HepG2 (cell line): ENCODE measurements around the gene ANKRD44. TPM values are rescaled to one million over a fixed set of nuclear protein-coding genes. Genes with fewer than 3 reads are reported as not detected.

ENCODE experiments used
- BCLAF1 ChIP-seq: fragments of 450-650 bp; IDR thresholded peaks from 2 replicates; pipeline ENCODE4 v1.6.1; 2017; ENCODE audit warnings: mild to moderate bottlenecking
- ELK4 ChIP-seq: sonication (generic); formaldehyde crosslinking; IDR thresholded peaks from 2 replicates; pipeline ENCODE4 v1.9.0; 2021; ENCODE audit warnings: missing genetic modification reagents, borderline replicate concordance
- HDAC6 ChIP-seq: fragments of 200-600 bp; sonication (generic); IDR thresholded peaks from 2 replicates; pipeline ENCODE4 v1.7.0; 2017; ENCODE audit warnings: mild to moderate bottlenecking, antibody characterized with exemption, low read length, low read depth
- HNRNPLL ChIP-seq: fragments of 200-400 bp; formaldehyde crosslinking; IDR thresholded peaks from 2 replicates; pipeline ENCODE4 v1.6.1; 2017; ENCODE audit warnings: mild to moderate bottlenecking, low read depth, low read length; ENCODE audit not compliant: poor library complexity, severe bottlenecking
- JUND ChIP-seq: sonication (generic); formaldehyde crosslinking; IDR thresholded peaks from 2 replicates; pipeline ENCODE4 v1.8.0; 2022; ENCODE audit warnings: mild to moderate bottlenecking, missing genetic modification reagents
- KLF16 ChIP-seq, 2 experiments: sonication (generic) in 1 of 2; formaldehyde crosslinking in 1 of 2; IDR thresholded peaks; 2 replicates each; pipeline versions ENCODE4 v1.6.1 to v1.8.0; 2016 to 2023; ENCODE audit warnings: missing genetic modification reagents in 2 of 2, missing compliant biosample characterization in 1 of 2
- LRRFIP1 ChIP-seq: sonication (generic); formaldehyde crosslinking; conservative IDR thresholded peaks from 2 replicates; pipeline ENCODE4 v1.4.0; 2020; ENCODE audit warnings: missing genetic modification reagents
- NFATC3 ChIP-seq: sonication (generic); formaldehyde crosslinking; IDR thresholded peaks from 2 replicates; pipeline ENCODE4 v1.5.1; 2020; ENCODE audit warnings: mild to moderate bottlenecking, missing genetic modification reagents
- NFE2 ChIP-seq: sonication (generic); formaldehyde crosslinking; IDR thresholded peaks from 2 replicates; pipeline ENCODE4 v1.4.0; 2020; ENCODE audit warnings: missing genetic modification reagents
- NR2C2 ChIP-seq: sonication (generic); formaldehyde crosslinking; IDR thresholded peaks from 2 replicates; pipeline ENCODE4 v1.4.0; 2020; ENCODE audit warnings: missing genetic modification reagents, mild to moderate bottlenecking, moderate library complexity, borderline replicate concordance
- ONECUT2 ChIP-seq: sonication (generic); formaldehyde crosslinking; IDR thresholded peaks from 2 replicates; pipeline ENCODE4 v1.4.0; 2020; ENCODE audit warnings: missing genetic modification reagents
- PATZ1 ChIP-seq: sonication (generic); formaldehyde crosslinking; IDR thresholded peaks from 2 replicates; pipeline ENCODE4 v1.4.0; 2020; ENCODE audit warnings: missing genetic modification reagents
- RFX5 ChIP-seq: IDR thresholded peaks from 2 replicates; pipeline ENCODE4 v1.6.1; 2011; ENCODE audit warnings: low read depth, low read length, improper control_type of control experiment
- THRA ChIP-seq: sonication (generic); formaldehyde crosslinking; IDR thresholded peaks from 2 replicates; pipeline ENCODE4 v1.4.0; 2020; ENCODE audit warnings: missing genetic modification reagents, borderline replicate concordance
- ZNF20 ChIP-seq: sonication (generic); formaldehyde crosslinking; IDR thresholded peaks from 2 replicates; pipeline ENCODE4 v1.4.0; 2020; ENCODE audit warnings: mild to moderate bottlenecking, moderate library complexity, missing genetic modification reagents
- ZNF746 ChIP-seq: sonication (generic); formaldehyde crosslinking; IDR thresholded peaks from 2 replicates; pipeline ENCODE4 v1.8.0; 2022; ENCODE audit warnings: mild to moderate bottlenecking, missing genetic modification reagents
- ZNF776 ChIP-seq: sonication (generic); formaldehyde crosslinking; IDR thresholded peaks from 2 replicates; pipeline ENCODE4 v1.4.0; 2020; ENCODE audit warnings: mild to moderate bottlenecking, missing genetic modification reagents
- polyA plus RNA-seq, 8 experiments: library from polyadenylated mRNA; depleted of rRNA in 3 of 8; stranded (reverse) in 7 of 8; unstranded in 1 of 8; fragments of >200 nt; fragmentation: Illumina TruSeq in 4 of 8; extraction: Trizol in 4 of 8; gene quantifications; 2 replicates each; pipeline versions ENCODE4 v1.2.1 to v1.2.3, GENCODE V29; 2011 to 2016; ENCODE audit warnings: low read depth in 4 of 8, missing spikeins in 1 of 8, mixed read lengths in 1 of 8; ENCODE audit not compliant: insufficient read depth in 1 of 8
- total RNA-seq, 5 experiments: library from RNA; depleted of rRNA; stranded (reverse); fragments of >200 nt; fragmentation: Illumina TruSeq; extraction: Trizol; gene quantifications; 2 replicates each; pipeline ENCODE4 v1.2.3, GENCODE V29; 2016; ENCODE audit warnings: low read depth in 1 of 5

Gene ANKRD44
- total and polyA plus RNA-seq, 2 of the 13 experiments (the other 11 are each of a cell fraction or from before 2014, with no cell fraction given) = 0.04 to 0.11 TPM

GRCh38 chr2:197310271-197310985, at the start of gene ANKRD44 (continued):
- no peak for TF ChIP-seq ELK4
- no peak for TF ChIP-seq ZNF746
- TF ChIP-seq THRA = no peak
- TF ChIP-seq RFX5 = no peak
- peak; percentile 58 for TF ChIP-seq HNRNPLL
- no peak for TF ChIP-seq BCLAF1
- TF ChIP-seq KLF16 (CRISPR knock-in tag; IDR thresholded peaks at IDR 0.05) = 0 out of 4 replicates have a peak, but pooled peaks of 1 of the 2 experiments have one; percentile 44
- TF ChIP-seq PATZ1 (CRISPR knock-in tag) = peak; percentile 31; the same call in 1 of the 2 replicates
- no peak for TF ChIP-seq NFE2
- no peak for TF ChIP-seq ZNF20
- no peak for TF ChIP-seq ZNF776
- no peak for TF ChIP-seq NFATC3 (CRISPR knock-in tag)
- no peak for TF ChIP-seq HDAC6
- no peak for TF ChIP-seq NR2C2 (CRISPR knock-in tag)
- no peak for TF ChIP-seq ONECUT2 (CRISPR knock-in tag)
- TF ChIP-seq JUND (CRISPR knock-in tag) = no peak
- TF ChIP-seq LRRFIP1 (CRISPR knock-in tag) = no peak
